SK-N-SH (cell line): Measurements from ENCODE around the gene CACNA1H. TPM values are rescaled to one million over a fixed set of nuclear protein-coding genes. Genes with fewer than 3 reads are reported as not detected.

ENCODE experiments used
- CTCF ChIA-PET: fragments of 300-600, 350-600 bp; formaldehyde crosslinking; extraction: SDS; loops from one replicate; lab custom pipeline; 2021; lab: Yijun Ruan, JAX
- POLR2A ChIA-PET: fragments of 350-600 bp; sonication (Branson Sonifier 250); formaldehyde crosslinking; extraction: SDS; loops from one replicate; lab custom pipeline; 2020; ENCODE audit warnings: antibody characterized with exemption, inconsistent platforms; lab: Yijun Ruan, JAX
- DNase-seq: peaks from one replicate; pipeline ENCODE4 v3.0.0; 2012
- H2AFZ ChIP-seq: fragments of 200-600 bp; sonication (generic); 2 replicates; pipeline ENCODE4 v1.8.1; 2016; ENCODE audit warnings: antibody characterized with exemption, mild to moderate bottlenecking, low read depth
- H3F3A ChIP-seq: fragments of 200-600 bp; sonication (generic); replicated peaks from 2 replicates; pipeline ENCODE3; 2016; ENCODE audit warnings: antibody characterized with exemption, mild to moderate bottlenecking; ENCODE audit not compliant: insufficient read depth
- H3K27ac ChIP-seq, 2 experiments: fragments of 200-500 bp in 1 of 2; fragments of 200-600 bp in 1 of 2; sonication (Bioruptor generic) in 1 of 2; sonication (generic), shearing (Covaris generic) in 1 of 2; 2 replicates each; pipeline versions ENCODE4 v1.5.1 to v1.6.1; 2014 to 2016; ENCODE audit warnings: low read depth in 2 of 2, inconsistent platforms in 1 of 2, low read length in 1 of 2, mild to moderate bottlenecking in 1 of 2, mixed read lengths in 1 of 2
- H3K27me3 ChIP-seq: fragments of 200-600 bp; sonication (generic), shearing (Covaris generic); 2 replicates; pipeline ENCODE4 v1.6.1; 2016; ENCODE audit warnings: mixed run types; ENCODE audit not compliant: insufficient read depth
- H3K36me3 ChIP-seq, 2 experiments: fragments of 200-500 bp in 1 of 2; fragments of 200-600 bp in 1 of 2; sonication (Bioruptor generic) in 1 of 2; sonication (generic) in 1 of 2; replicated peaks in 1 of 2; 2 replicates each; pipeline versions ENCODE3 to v1.5.1; 2014 to 2016; ENCODE audit warnings: low read length in 1 of 2, mild to moderate bottlenecking in 1 of 2; ENCODE audit not compliant: insufficient read depth in 2 of 2, control insufficient read depth in 1 of 2
- H3K4me1 ChIP-seq, 2 experiments: fragments of 200-500 bp in 1 of 2; fragments of 200-600 bp in 1 of 2; sonication (Bioruptor generic) in 1 of 2; sonication (generic), shearing (Covaris generic) in 1 of 2; 2 replicates each; pipeline versions ENCODE4 v1.5.1 to v1.6.1; 2014 to 2016; ENCODE audit warnings: low read depth in 1 of 2, low read length in 1 of 2, mixed run types in 1 of 2; ENCODE audit not compliant: insufficient read depth in 2 of 2, control insufficient read depth in 1 of 2
- H3K4me2 ChIP-seq: fragments of 200-600 bp; sonication (generic), shearing (Covaris generic); 2 replicates; pipeline ENCODE4 v1.6.1; 2017; ENCODE audit warnings: mixed run types
- H3K4me3 ChIP-seq, 2 experiments: fragments of 200-500 bp in 1 of 2; fragments of 200-600 bp in 1 of 2; sonication (Bioruptor generic) in 1 of 2; sonication (generic), shearing (Covaris generic) in 1 of 2; 2 replicates each; pipeline versions ENCODE4 v1.5.1 to v1.8.1; 2014 to 2016; ENCODE audit warnings: low read depth in 2 of 2, inconsistent platforms in 1 of 2, low read length in 1 of 2, mild to moderate bottlenecking in 1 of 2, mixed read lengths in 1 of 2, moderate library complexity in 1 of 2
- H3K79me2 ChIP-seq: fragments of 200-600 bp; sonication (generic); 2 replicates; pipeline ENCODE4 v1.8.1; 2017; ENCODE audit warnings: mild to moderate bottlenecking; ENCODE audit not compliant: insufficient read depth
- H3K9ac ChIP-seq: fragments of 200-600 bp; sonication (generic); 2 replicates; pipeline ENCODE4 v1.6.1; 2017; ENCODE audit warnings: mixed run types
- H3K9me2 ChIP-seq: fragments of 200-600 bp; sonication (generic); 2 replicates; pipeline ENCODE4 v1.6.1; 2017; ENCODE audit warnings: mixed run types
- H3K9me3 ChIP-seq: fragments of 200-600 bp; sonication (generic); 2 replicates; pipeline ENCODE4 v1.6.1; 2017; ENCODE audit warnings: mixed run types, mild to moderate bottlenecking, moderate library complexity
- H4K20me1 ChIP-seq: fragments of 200-600 bp; sonication (generic); 2 replicates; pipeline ENCODE4 v1.6.1; 2017; ENCODE audit warnings: mild to moderate bottlenecking, mixed run types; ENCODE audit not compliant: insufficient read depth
- CHD2 ChIP-seq: fragments of 150-350 bp; IDR thresholded peaks from 2 replicates; pipeline ENCODE4 v1.6.1; 2018; ENCODE audit warnings: low read length; ENCODE audit not compliant: partially characterized antibody
- CTCF ChIP-seq: fragments of 200-600 bp; sonication (generic); IDR thresholded peaks from 2 replicates; pipeline ENCODE4 v1.6.1; 2017; ENCODE audit warnings: antibody characterized with exemption, mild to moderate bottlenecking, moderate library complexity
- EP300 ChIP-seq, 2 experiments: IDR thresholded peaks; 2 replicates each; pipeline versions ENCODE4 v1.4.0 to v1.6.1; 2012; ENCODE audit warnings: borderline replicate concordance in 1 of 2, low read depth in 1 of 2, low read length in 1 of 2
- EZH2phosphoT487 ChIP-seq: fragments of 200-600 bp; sonication (generic); IDR thresholded peaks from 2 replicates; pipeline ENCODE4 v1.6.1; 2017; ENCODE audit warnings: low read depth, mixed run types, mild to moderate bottlenecking, antibody characterized with exemption, moderate library complexity, borderline replicate concordance
- FOXM1 ChIP-seq: IDR thresholded peaks from 2 replicates; pipeline ENCODE4 v1.4.0; 2012; ENCODE audit warnings: low read depth, mild to moderate bottlenecking
- GABPA ChIP-seq: IDR thresholded peaks from 2 replicates; pipeline ENCODE4 v1.4.0; 2012; ENCODE audit warnings: low read depth, mild to moderate bottlenecking
- GATA2 ChIP-seq: sonication (generic); formaldehyde crosslinking; IDR thresholded peaks from 2 replicates; pipeline ENCODE4 v1.5.0; 2020; ENCODE audit warnings: mild to moderate bottlenecking, missing genetic modification reagents
- JUND ChIP-seq: IDR thresholded peaks from 2 replicates; pipeline ENCODE4 v1.4.0; 2012
- NRF1 ChIP-seq: IDR thresholded peaks from 2 replicates; pipeline ENCODE4 v1.6.1; 2012; ENCODE audit warnings: low read depth, mild to moderate bottlenecking, low read length
- PBX3 ChIP-seq: IDR thresholded peaks from 2 replicates; pipeline ENCODE4; 2012
- REST ChIP-seq: IDR thresholded peaks from 2 replicates; pipeline ENCODE4 v1.6.1; 2012; ENCODE audit warnings: mild to moderate bottlenecking, low read depth, low read length, moderate library complexity
- RFX5 ChIP-seq: IDR thresholded peaks from 2 replicates; pipeline ENCODE4 v1.6.1; 2012; ENCODE audit warnings: mild to moderate bottlenecking, improper control_type of control experiment, low read length
- SIN3A ChIP-seq: IDR thresholded peaks from 2 replicates; pipeline ENCODE4 v1.6.1; 2012; ENCODE audit warnings: low read depth, mild to moderate bottlenecking, low read length, moderate library complexity, borderline replicate concordance
- TCF12 ChIP-seq: IDR thresholded peaks from 2 replicates; pipeline ENCODE4 v1.4.0; 2012
- USF2 ChIP-seq: fragments of 150-350 bp; IDR thresholded peaks from 2 replicates; pipeline ENCODE4 v1.6.1; 2017; ENCODE audit warnings: antibody characterized with exemption, low read length, low read depth, borderline replicate concordance
- YY1 ChIP-seq: IDR thresholded peaks from 2 replicates; pipeline ENCODE4 v1.4.0; 2012; ENCODE audit warnings: low read depth, mild to moderate bottlenecking
- WGBS: methylation state at CpG from one replicate; pipeline ENCODE4 v1.1.6; 2017; ENCODE audit warnings: low lambda C conversion rate; 5-methylcytosine and 5-hydroxymethylcytosine counted together
- polyA plus RNA-seq, 3 experiments: library from polyadenylated mRNA; depleted of rRNA; stranded (reverse); fragments of >200 nt; gene quantifications; 2 replicates each; pipeline ENCODE4 v1.2.3, GENCODE V29; 2012

CACNA1H gene
- polyA plus RNA-seq, 1 of the 3 experiments (the other 2 are of a cell fraction), result not detected

- no peak for TF ChIP-seq PBX3
- TF ChIP-seq NRF1, result no peak
- TF ChIP-seq EP300 (IDR thresholded peaks at IDR 0.05; ENCODE audit: borderline replicate concordance in 1 of 2, low read depth in 1 of 2, low read length in 1 of 2), result no peak
- no peak for TF ChIP-seq CTCF
- TF ChIP-seq EZH2phosphoT487, result no peak
- no peak for TF ChIP-seq REST
- no peak for TF ChIP-seq TCF12
- TF ChIP-seq JUND, result no peak
- TF ChIP-seq USF2, result no peak
- no peak for TF ChIP-seq YY1
- TF ChIP-seq CHD2, result no peak
- no peak for TF ChIP-seq RFX5
- TF ChIP-seq GABPA, result no peak
- TF ChIP-seq SIN3A, result no peak
- TF ChIP-seq FOXM1, result no peak
- no peak for TF ChIP-seq GATA2 (CRISPR knock-in tag)
- Histone ChIP-seq H3K4me2 (no peak overlapping the region), H3K9me3 (no peaks in the 10 kb centered on the region), H3K4me1 (no peaks in the 10 kb centered on the region; a peak in 1 of 4 replicates), H3K9ac (no peak overlapping the region), H3K27me3 (peaks cover 88% of the 10 kb centered on the region), H3K36me3 (no peaks in the 10 kb centered on the region), H3F3A (no peaks in the 10 kb centered on the region), H4K20me1 (peaks cover 22% of the 10 kb centered on the region), H3K4me3 (no peak overlapping the region), H2AFZ (no peak overlapping the region), H3K79me2 (no peaks in the 10 kb centered on the region), H3K27ac (no peak overlapping the region), H3K9me2 (no peaks in the 10 kb centered on the region)
- ChIA-PET CTCF (interaction anchor here (1.2 kb wide), 1 partner anchor 52 kb away, joined by 3 read pairs; no protein-coding TSS in a partner anchor), POLR2A (no interaction called here)
- no peak for DNase-seq
- WGBS, result 50% methylated on average over 31 of the region's 40 CpGs
Measured at GRCh38 chr16:1157639-1158455, 4.9 kb downstream of the CACNA1H start.
